Lower lobe of right lung (tissue), 2 donors: Measurements from ENCODE around the gene ZNF446. TPM values are rescaled to one million over a fixed set of nuclear protein-coding genes. Genes with fewer than 3 reads are reported as not detected.
"Not testable (repeated sequence)": the region's sequence is repeated elsewhere in the genome, so short reads cannot be mapped to it uniquely, and the experiment has no call there.

Experiments
- ATAC-seq, 2 donors: fragments of 200-7000 bp; cut with Tn5 transposase; one replicate each; pipeline ENCODE4 v1.9.1; 2020 to 2022; ENCODE audit warnings: mild to moderate bottlenecking in 2 of 2, moderate library complexity in 2 of 2
- DNase-seq: peaks from one replicate; pipeline ENCODE4 v3.0.0-alpha.2; 2020
- H3K27ac ChIP-seq: fragments of 200-600 bp; one replicate; pipeline ENCODE4 v1.8.0; 2022
- H3K27me3 ChIP-seq: fragments of 200-600 bp; one replicate; pipeline ENCODE4 v1.8.0; 2022; ENCODE audit warnings: low read depth
- H3K36me3 ChIP-seq: fragments of 200-600 bp; one replicate; pipeline ENCODE4 v1.8.0; 2022; ENCODE audit warnings: mild to moderate bottlenecking
- H3K4me1 ChIP-seq: fragments of 200-600 bp; one replicate; pipeline ENCODE4 v1.8.0; 2022
- H3K4me3 ChIP-seq: fragments of 200-600 bp; one replicate; pipeline ENCODE4 v1.8.0; 2022; ENCODE audit warnings: mild to moderate bottlenecking
- H3K9me3 ChIP-seq: fragments of 200-600 bp; one replicate; pipeline ENCODE4 v1.8.0; 2022
- intact Hi-C: fragments of 100-400 bp; cut with DNase I; formaldehyde crosslinking; loops from one replicate; pipeline ENCODE4 v1.11.0; 2022
- total RNA-seq: library from RNA; stranded (reverse); fragmentation: NEBNext Ultra II Directional; extraction: Animal tissue kit (Norgen Biotek cat#: 25700); gene quantifications from one replicate; pipeline ENCODE4 v1.2.1, GENCODE V29; 2021
- TF ChIP-seq, protein P1 (sequence below): fragments of 200-600 bp; IDR thresholded peaks from one replicate; pipeline ENCODE4 v1.8.0; 2022; ENCODE audit warnings: antibody characterized with exemption, mild to moderate bottlenecking
- donor health status: DM: no; HTN: yes; CAD: no; lungs with severe emphysema.

ZNF446 gene
- total RNA-seq, 1 donor from 2014 or later, result 9.1 TPM

DNA sequence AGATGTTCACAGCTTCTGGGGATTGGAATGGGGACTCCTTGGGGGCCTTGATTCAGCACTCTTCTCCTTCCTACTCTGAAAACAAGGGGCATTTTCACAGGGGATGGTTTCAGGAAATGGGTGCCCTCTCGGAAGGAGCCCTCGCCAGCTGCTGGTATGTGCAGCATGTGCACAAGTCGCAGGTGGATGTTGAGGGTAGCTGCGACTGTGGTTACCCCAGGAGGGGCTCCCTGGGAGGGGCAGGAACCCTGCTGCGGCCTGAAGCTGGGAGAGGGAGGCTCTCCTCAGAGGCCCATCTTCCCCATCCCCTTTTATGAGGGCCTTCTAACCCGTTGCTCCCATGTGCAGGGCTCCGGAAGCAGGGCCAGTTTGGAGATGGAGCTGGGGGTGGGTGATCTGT is 6.2 kb downstream of the ZNF446 start:
- intact Hi-C loops, result no loop called here
- Histone ChIP-seq H3K36me3 (peaks cover 29% of the 10 kb centered on the region), H3K27ac (no peak overlapping the region), H3K4me3 (no peak overlapping the region), H3K27me3 (no peaks in the 10 kb centered on the region), H3K9me3 (no peaks in the 10 kb centered on the region), H3K4me1 (peaks cover under 1% of the 10 kb centered on the region)
- DNase-seq (no peak), ATAC-seq (no peak)
- TF ChIP-seq, protein P1, sequence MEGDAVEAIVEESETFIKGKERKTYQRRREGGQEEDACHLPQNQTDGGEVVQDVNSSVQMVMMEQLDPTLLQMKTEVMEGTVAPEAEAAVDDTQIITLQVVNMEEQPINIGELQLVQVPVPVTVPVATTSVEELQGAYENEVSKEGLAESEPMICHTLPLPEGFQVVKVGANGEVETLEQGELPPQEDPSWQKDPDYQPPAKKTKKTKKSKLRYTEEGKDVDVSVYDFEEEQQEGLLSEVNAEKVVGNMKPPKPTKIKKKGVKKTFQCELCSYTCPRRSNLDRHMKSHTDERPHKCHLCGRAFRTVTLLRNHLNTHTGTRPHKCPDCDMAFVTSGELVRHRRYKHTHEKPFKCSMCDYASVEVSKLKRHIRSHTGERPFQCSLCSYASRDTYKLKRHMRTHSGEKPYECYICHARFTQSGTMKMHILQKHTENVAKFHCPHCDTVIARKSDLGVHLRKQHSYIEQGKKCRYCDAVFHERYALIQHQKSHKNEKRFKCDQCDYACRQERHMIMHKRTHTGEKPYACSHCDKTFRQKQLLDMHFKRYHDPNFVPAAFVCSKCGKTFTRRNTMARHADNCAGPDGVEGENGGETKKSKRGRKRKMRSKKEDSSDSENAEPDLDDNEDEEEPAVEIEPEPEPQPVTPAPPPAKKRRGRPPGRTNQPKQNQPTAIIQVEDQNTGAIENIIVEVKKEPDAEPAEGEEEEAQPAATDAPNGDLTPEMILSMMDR, result no peak

DNA sequence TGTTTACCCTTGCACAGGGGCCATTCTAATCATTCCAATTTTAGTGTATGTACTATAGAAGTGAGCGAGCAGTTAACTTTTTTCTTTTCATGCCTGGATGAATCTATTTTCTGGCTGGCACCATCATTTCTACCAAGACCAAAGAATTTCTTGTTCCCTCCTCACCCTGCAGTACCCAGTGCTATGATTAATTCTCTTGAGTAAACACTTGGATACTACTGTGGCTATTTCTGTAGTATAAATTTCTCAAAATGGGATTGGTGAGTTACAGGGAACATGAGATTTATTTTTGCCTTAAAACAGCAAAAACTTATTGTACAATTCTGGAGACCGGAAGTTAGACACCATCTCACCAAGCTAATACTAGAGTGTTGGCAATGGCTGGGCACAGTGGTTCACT is 7.6 kb downstream of the ZNF446 start:
- no peak overlapping the region for H3K4me3 ChIP-seq
- no peak for ATAC-seq
- no peaks in the 10 kb centered on the region for H3K9me3 ChIP-seq
- intact Hi-C loops, result no loop called here
- peaks cover 28% of the 10 kb centered on the region for H3K36me3 ChIP-seq
- DNase-seq, result no peak
- no peak overlapping the region for H3K27ac ChIP-seq
- TF ChIP-seq, protein P1, result no peak
- H3K4me1 ChIP-seq, result no peaks in the 10 kb centered on the region
- H3K27me3 ChIP-seq, result no peaks in the 10 kb centered on the region

DNA sequence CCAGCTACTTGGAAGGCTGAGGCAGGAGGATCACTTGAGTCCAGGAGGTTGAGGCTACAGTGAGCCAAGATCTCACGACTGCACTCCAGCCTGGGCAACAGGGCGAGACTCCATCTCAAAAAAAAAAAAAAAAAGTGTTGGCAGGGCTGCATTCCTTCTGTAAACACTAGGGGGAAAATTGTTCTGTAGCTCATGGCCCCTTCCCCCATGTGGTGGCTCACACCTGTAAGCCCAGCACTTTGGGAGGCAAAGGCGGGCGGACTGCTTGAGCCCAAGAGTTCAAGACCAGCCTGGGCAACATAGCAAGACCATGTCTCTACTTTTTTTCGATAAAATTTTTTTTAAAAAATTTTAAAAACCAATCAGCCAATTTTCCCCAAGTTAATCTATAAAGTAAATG is 8.2 kb downstream of the ZNF446 start:
- intact Hi-C loops, H3K27me3 ChIP-seq, DNase-seq, H3K27ac ChIP-seq, H3K4me3 ChIP-seq, H3K4me1 ChIP-seq, H3K9me3 ChIP-seq, ATAC-seq: not testable (repeated sequence)
- H3K36me3 ChIP-seq, result peaks cover 22% of the 10 kb centered on the region

DNA sequence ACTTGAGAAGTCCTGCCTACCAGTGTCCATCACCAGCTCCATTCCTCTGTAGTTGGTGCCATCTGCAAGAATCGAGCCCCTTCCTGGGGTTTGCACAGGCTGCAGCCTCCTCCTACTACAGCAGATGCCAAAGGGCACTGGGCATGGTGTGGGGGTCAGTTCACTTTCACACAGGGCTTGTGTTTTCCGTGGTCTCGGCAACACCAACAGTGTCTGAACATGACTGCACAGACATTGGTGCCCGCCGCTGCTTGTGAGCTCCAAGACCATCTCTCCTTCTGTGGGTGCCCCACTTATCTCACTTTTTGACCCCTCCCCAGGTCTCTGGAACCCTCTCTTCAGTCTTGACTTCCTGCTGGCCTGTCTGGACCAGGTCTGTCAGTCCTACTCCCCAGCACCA is 15.2 kb downstream of the ZNF446 start:
- no peaks in the 10 kb centered on the region for H3K36me3 ChIP-seq
- no peaks in the 10 kb centered on the region for H3K4me1 ChIP-seq
- TF ChIP-seq, protein P1, result no peak
- no peaks in the 10 kb centered on the region for H3K9me3 ChIP-seq
- intact Hi-C loops, result no loop called here
- H3K4me3 ChIP-seq, result no peak overlapping the region
- DNase-seq, result no peak
- no peak overlapping the region for H3K27ac ChIP-seq
- ATAC-seq, result no peak
- H3K27me3 ChIP-seq, result no peaks in the 10 kb centered on the region

DNA sequence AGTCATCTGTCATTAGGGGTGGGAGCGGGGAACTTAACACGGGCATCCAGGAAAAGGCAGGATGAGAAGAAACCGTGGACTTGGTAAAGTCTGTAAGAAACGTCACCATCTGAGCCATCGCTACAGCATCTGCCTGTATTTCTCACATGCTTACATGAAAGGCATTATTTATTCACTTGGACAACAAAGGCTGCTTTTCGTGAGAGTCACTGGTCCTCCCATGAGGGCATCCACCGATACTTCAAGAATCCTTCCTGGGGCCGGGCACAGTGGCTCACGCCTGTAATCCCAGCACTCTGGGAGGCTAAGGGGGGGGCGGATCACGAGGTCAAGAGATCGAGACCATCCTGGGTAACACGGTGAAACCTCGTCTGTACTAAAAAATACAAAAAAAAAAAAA is 16.1 kb downstream of the ZNF446 start:
- Histone ChIP-seq H3K27ac (no peak overlapping the region), H3K36me3 (no peaks in the 10 kb centered on the region), H3K9me3 (no peaks in the 10 kb centered on the region), H3K4me1 (no peaks in the 10 kb centered on the region), H3K4me3 (no peak overlapping the region), H3K27me3 (no peaks in the 10 kb centered on the region)
- intact Hi-C loops, result no loop called here
- TF ChIP-seq, protein P1, result no peak
- DNase-seq (no peak), ATAC-seq (no peak)

DNA sequence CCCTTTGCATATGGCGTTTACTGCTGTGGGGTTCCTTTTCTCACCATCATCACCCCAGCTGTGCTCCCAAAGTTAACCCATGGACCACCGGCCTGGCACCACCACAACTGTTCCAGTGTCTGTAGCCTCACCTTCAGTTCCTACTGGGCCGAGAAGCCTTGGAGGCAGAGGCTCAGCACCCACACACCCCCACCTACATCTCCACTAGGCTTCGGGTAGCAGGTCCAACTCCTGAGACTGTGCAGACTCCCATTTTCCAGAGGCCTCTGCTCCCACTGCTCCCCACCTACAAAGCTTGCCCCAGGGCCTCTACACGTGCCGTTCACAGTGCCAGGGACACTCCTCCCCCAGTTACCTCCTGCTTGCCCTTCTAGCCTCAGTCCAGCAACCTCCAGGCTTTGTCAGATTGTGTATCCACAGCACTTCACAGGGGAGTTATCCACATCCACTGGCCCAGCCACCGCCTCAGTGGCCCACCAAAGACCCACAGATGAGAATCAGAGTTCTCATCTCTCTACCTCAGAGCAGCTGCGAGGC is 21.6 kb downstream of the ZNF446 start:
- H3K27me3 ChIP-seq, result no peaks in the 10 kb centered on the region
- intact Hi-C loops, result no loop called here
- no peaks in the 10 kb centered on the region for H3K9me3 ChIP-seq
- H3K4me3 ChIP-seq, result no peak overlapping the region
- no peak overlapping the region for H3K27ac ChIP-seq
- peaks cover 21% of the 10 kb centered on the region for H3K4me1 ChIP-seq
- no peak for DNase-seq
- TF ChIP-seq, protein P1, result no peak
- H3K36me3 ChIP-seq, result no peaks in the 10 kb centered on the region
- ATAC-seq, result no peak
